Activated T-helper 1 cell treated with Interleukin-2 at 50 U/mL for 16 hours (primary cell): ENCODE data around the gene DHX38.

Experiments
- DNase-seq: peaks from one replicate; pipeline ENCODE4 v3.0.0-alpha.2; 2020; ENCODE audit warnings: low read depth

The DHX38 gene

GRCh38 chr16:72084445-72084844, 9.2 kb upstream of the DHX38 start:
- DNase-seq = no peak

- DNase-seq = no peak
Measured at GRCh38 chr16:72085002-72085401, 8.6 kb upstream of the DHX38 start.

- no peak for DNase-seq
Measured at GRCh38 chr16:72091217-72091616, 2.4 kb upstream of the DHX38 start.

GRCh38 chr16:72092832-72093447, 707 bp upstream of the DHX38 start:
- DNase-seq = no peak

GRCh38 chr16:72094266-72094610, 591 bp downstream of the DHX38 start:
- DNase-seq = no peak

GRCh38 chr16:72098936-72099335, 5.3 kb downstream of the DHX38 start:
- no peak for DNase-seq

- DNase-seq = no peak
Measured at GRCh38 chr16:72099377-72099818, 5.8 kb downstream of the DHX38 start.

GRCh38 chr16:72101195-72101594, 7.5 kb downstream of the DHX38 start:
- DNase-seq = no peak

GRCh38 chr16:72104905-72105304, 11.3 kb downstream of the DHX38 start:
- no peak for DNase-seq

GRCh38 chr16:72105978-72106377, 12.3 kb downstream of the DHX38 start:
- DNase-seq = no peak

- no peak for DNase-seq
Measured at GRCh38 chr16:72107371-72107770, 13.7 kb downstream of the DHX38 start.

- DNase-seq = no peak
Measured at GRCh38 chr16:72108353-72109102, 14.9 kb downstream of the DHX38 start.

GRCh38 chr16:72109300-72109699, 15.7 kb downstream of the DHX38 start:
- no peak for DNase-seq

GRCh38 chr16:72109966-72110530, 16.4 kb downstream of the DHX38 start:
- no peak for DNase-seq

GRCh38 chr16:72110662-72111615, 17.3 kb downstream of the DHX38 start:
- no peak for DNase-seq

- DNase-seq = no peak
Measured at GRCh38 chr16:72111657-72112451, 18.2 kb downstream of the DHX38 start.

- DNase-seq = no peak
Measured at GRCh38 chr16:72112452-72112792, 18.8 kb downstream of the DHX38 start.

- DNase-seq = no peak
Measured at GRCh38 chr16:72112906-72113615, 19.4 kb downstream of the DHX38 start.

GRCh38 chr16:72113616-72113945, 19.9 kb downstream of the DHX38 start:
- DNase-seq = no peak

GRCh38 chr16:72120026-72120425, 26.4 kb downstream of the DHX38 start:
- DNase-seq = no peak

- no peak for DNase-seq
Measured at GRCh38 chr16:72122308-72122707, 28.7 kb downstream of the DHX38 start.
